ENCODE measurements around the gene INKA2. TPM values are rescaled to one million over a fixed set of nuclear protein-coding genes. Genes with fewer than 3 reads are reported as not detected.

The INKA2 gene
- 2.2 to 2.7 TPM (median 2.3 TPM) in 5 replicates for total RNA-seq (2022; extraction: Qiagen RNA extraction)

DNA sequence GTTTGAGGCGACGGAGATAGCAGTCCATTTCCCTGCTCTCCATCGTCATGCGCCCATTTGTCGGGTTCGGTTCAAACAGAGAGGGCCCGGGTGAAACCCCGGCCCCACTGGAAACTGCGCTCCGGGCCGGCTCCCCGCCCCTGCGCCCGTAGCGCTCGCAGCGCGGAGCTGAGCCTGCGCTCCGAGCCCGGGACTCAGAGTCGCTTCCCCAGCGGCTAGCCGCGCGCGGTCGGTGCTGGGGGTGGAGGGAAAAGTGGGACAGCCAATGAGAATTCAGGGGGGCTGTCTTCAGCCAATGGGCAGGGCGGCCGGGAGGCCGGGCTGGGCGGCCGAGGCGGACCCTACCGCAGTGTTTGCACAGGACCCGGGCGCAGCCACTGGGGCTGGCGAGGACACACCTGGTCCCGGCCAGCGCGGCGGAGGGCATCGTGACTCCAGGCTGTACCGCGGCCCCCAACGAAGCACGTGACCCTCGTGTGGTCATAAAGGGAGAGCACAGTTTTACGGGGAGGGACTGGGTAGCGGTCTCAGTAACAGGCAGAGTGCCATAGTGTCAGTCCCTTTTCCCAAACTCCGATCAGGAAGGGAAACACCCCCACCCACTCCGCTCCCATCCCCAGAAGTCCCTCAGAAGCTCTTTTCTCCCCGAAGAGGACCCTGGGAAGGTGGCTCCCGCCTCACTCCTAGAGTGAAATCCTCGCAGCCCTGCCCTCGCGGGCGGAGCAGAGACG, at the start of gene INKA2:
INKA2 (minus strand) TSS at position 202 of the 731 bp plus-strand sequence; CDS start at position 49, 153 bp downstream.

GRCh38 chr1:111755331-111756123, 16.3 kb upstream of the INKA2 start, which contains the start of gene DDX20:
TSS of gene DDX20 (plus strand) at chr1:111755901. CDS start at chr1:111755925, 24 bp downstream.

Other genes starting within 250 kb of the INKA2 start
- gene ADORA3, start 235.8 kb downstream of the INKA2 start, total RNA-seq (2022; extraction: Qiagen RNA extraction): not detected in 5 replicates
- not detected in 5 replicates for gene TMIGD3, start 235.8 kb downstream of the INKA2 start, total RNA-seq (2022; extraction: Qiagen RNA extraction)
- gene RAP1A, start 119.6 kb downstream of the INKA2 start, total RNA-seq (2022; extraction: Qiagen RNA extraction): 23.5 to 37.2 TPM (median 27.5 TPM) in 5 replicates
- 8.7 to 9.9 TPM (median 9.0 TPM) in 5 replicates for gene DDX20, start 16.5 kb upstream of the INKA2 start, total RNA-seq (2022; extraction: Qiagen RNA extraction)

All from A549 treated with Mapracorat at 1 μM for 4 hours (cell line).